HepG2 (cell line): Measurements from ENCODE around the gene YWHAB.

Source experiments
- CBX5 ChIP-seq: sonication (generic); formaldehyde crosslinking; IDR thresholded peaks from 2 replicates; pipeline ENCODE4 v1.4.0; 2020; ENCODE audit warnings: missing genetic modification reagents, borderline replicate concordance
- CEBPB ChIP-seq: IDR thresholded peaks from 2 replicates; pipeline ENCODE4 v1.6.1; 2011; ENCODE audit warnings: low read depth, low read length, improper control_type of control experiment, borderline replicate concordance
- HOMEZ ChIP-seq: IDR thresholded peaks from 2 replicates; pipeline ENCODE4 v1.6.1; 2016; ENCODE audit warnings: low read depth
- STAT6 ChIP-seq: sonication (generic); formaldehyde crosslinking; IDR thresholded peaks from 2 replicates; pipeline ENCODE4 v1.4.0; 2020; ENCODE audit warnings: missing genetic modification reagents, mild to moderate bottlenecking, borderline replicate concordance
- THYN1 ChIP-seq: sonication (generic); formaldehyde crosslinking; IDR thresholded peaks from 2 replicates; pipeline ENCODE4 v1.8.1; 2023; ENCODE audit warnings: low read depth, mild to moderate bottlenecking, moderate library complexity, missing genetic modification reagents, borderline replicate concordance
- ZNF670 ChIP-seq: sonication (generic); formaldehyde crosslinking; IDR thresholded peaks from 2 replicates; pipeline ENCODE4 v1.8.0; 2022; ENCODE audit warnings: mild to moderate bottlenecking, missing genetic modification reagents, borderline replicate concordance
- ZNF816 ChIP-seq: sonication (generic); formaldehyde crosslinking; IDR thresholded peaks from 2 replicates; pipeline ENCODE4 v1.8.0; 2022; ENCODE audit warnings: missing genetic modification reagents, mild to moderate bottlenecking, borderline replicate concordance
- TF ChIP-seq, protein P1 (sequence below): sonication (generic); formaldehyde crosslinking; IDR thresholded peaks from 2 replicates; pipeline ENCODE4 v1.5.1; 2020; ENCODE audit warnings: mild to moderate bottlenecking, missing genetic modification reagents, moderate library complexity
- TF ChIP-seq, protein P2 (sequence below): sonication (generic); formaldehyde crosslinking; IDR thresholded peaks from 2 replicates; pipeline ENCODE4 v1.8.0; 2022; ENCODE audit warnings: missing genetic modification reagents, mild to moderate bottlenecking, inconsistent platforms, borderline replicate concordance

DNA sequence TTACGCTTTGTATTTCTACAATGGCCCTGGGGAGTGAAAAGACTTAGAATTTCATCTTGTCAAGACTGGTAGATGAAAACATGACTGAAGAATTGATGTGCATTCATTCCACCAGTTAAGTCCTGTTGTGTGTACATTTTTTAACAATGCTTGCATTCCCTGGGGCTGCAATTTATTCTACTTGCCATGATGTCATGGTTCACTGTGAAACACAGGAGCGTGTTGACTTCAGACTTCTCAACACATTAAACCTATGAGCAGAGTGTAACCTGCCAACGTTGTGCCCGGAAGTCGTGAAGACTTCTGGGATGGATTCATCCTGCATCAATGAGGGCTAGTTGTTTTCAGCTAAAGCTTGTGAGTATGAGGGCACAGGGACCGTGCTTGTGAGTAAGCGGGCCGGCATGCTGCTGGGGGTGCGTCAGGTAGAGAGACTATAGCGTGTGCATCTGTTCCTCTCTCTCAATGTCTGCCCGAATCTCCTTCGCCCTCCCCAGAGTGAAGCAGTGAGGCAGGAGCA, 48.8 kb upstream of the YWHAB start:
- TF ChIP-seq ZNF670 (CRISPR knock-in tag) (no peak), ZNF816 (CRISPR knock-in tag) (no peak), HOMEZ (CRISPR knock-in tag) (no peak), THYN1 (CRISPR knock-in tag) (no peak), STAT6 (no peak), CBX5 (CRISPR knock-in tag) (no peak), CEBPB (no peak)
- TF ChIP-seq, protein P1, sequence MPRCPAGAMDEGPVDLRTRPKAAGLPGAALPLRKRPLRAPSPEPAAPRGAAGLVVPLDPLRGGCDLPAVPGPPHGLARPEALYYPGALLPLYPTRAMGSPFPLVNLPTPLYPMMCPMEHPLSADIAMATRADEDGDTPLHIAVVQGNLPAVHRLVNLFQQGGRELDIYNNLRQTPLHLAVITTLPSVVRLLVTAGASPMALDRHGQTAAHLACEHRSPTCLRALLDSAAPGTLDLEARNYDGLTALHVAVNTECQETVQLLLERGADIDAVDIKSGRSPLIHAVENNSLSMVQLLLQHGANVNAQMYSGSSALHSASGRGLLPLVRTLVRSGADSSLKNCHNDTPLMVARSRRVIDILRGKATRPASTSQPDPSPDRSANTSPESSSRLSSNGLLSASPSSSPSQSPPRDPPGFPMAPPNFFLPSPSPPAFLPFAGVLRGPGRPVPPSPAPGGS (CRISPR knock-in tag): no peak
- TF ChIP-seq, protein P2, sequence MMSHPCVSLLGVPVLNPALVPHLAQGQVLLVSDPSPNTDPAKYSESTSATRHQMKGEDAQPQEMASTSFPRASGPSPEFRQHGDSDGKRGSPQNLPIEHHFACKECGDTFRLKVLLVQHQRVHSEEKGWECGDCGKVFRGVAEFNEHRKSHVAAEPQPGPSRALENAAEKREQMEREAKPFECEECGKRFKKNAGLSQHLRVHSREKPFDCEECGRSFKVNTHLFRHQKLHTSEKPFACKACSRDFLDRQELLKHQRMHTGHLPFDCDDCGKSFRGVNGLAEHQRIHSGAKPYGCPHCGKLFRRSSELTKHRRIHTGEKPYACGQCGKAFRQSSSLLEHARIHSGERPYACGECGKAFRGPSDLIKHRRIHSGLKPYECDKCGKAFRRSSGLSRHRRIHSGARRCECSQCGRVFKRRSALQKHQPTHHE (CRISPR knock-in tag): no peak
